ENCODE results near the gene B3GALT4.

Gene B3GALT4

DNA sequence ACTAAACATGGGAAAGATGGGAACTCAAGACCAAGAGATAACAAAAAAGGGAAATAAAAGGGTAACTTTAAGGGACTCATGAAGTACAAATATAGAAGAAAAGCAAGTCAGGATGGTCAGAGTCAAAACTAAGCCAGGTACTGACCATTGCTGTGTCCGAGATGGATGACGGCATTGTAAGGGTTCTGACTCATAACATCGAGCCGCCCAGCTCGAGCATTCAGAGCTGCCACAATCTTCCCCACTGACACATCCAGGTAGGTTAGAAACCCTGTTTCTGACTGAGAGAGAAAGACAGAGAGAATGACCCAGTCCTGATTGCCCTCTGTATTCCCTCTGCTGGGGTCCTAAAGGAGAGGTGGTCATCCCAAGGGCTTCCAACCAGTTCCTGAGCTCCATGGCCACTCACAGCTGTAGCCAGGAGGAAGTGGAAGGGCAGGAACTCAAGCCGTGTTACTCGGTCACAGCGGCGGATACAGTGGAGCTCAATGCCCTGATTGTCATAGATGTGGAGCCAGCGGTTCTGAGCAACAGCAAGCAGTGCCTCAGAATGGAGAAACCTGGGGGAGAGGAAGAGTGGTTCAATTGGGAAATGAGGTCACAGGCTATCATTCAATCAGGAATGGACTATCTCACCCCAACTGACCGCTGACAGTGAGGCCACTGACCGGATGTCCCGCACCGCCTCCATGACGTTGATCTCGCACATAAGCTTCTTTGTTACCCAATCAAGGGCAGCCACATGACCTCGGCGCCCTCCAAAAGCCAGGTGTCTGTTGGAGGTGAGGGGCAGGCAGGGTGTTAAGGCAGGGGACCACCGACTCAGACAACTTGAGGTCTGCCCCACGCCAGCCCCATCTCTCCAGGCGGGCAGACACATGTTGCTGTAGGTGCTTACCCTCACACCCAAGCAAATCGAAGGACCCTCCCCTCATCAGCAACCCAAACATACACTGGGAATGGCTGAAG lies 10.3 kb downstream of the B3GALT4 start:
- no peak for DNase-seq (ENCODE audit: low spot score)
- in situ Hi-C loops (cut with MboI; ENCODE audit: low pct_unique_long_range_greater_than_20kb, low sequenced_read_pairs, unreplicated experiment) = no loop called here

DNA sequence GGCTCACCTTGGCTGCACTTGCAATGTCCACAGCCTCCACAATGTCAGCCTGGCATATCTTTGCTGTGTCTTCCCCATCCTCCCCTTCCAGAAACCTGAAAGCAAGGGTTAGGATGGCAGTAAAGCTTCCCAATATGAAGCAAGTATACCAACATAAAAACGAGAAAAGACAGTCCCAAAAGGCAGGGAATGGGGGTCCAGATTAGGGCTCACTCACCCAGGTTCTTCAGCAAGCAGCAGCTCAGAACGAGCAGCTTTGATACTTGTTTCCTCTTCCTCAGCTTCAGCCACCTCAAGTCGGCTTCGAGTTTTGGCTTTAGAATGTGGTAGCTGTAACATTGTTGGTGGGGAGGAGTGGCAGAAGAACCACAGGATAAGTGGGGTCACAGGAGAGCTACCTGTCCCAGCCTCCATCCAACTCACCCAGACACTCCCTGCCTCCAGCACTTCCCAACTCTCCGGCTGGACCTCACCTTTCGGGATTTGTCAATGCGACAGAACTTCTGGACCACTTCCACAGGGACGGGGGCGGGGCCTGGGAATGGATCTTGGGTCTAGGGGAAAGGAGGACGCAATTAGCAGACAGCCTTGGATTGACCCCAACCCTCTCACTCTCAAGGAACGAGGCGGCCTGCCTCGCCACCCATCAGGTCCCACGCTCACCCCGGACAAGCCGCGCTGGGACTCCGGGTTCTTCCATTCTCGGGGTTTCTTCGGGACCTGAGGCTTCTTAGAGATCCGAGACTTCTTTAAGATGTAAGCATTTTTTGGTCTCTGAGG lies 11.4 kb downstream of the B3GALT4 start:
- in situ Hi-C loops (cut with MboI; ENCODE audit: low pct_unique_long_range_greater_than_20kb, low sequenced_read_pairs, unreplicated experiment) = no loop called here
- TF ChIP-seq CTCF (IDR thresholded peaks at IDR 0.05; ENCODE audit: extremely low read depth, insufficient read depth, missing control alignments) = no peak
- no peak for DNase-seq (ENCODE audit: low spot score)

More for the DNA sequence above, 10.3 kb downstream of the B3GALT4 start:
- no peak for TF ChIP-seq CTCF (IDR thresholded peaks at IDR 0.05; ENCODE audit: extremely low read depth, insufficient read depth, missing control alignments)

DNA sequence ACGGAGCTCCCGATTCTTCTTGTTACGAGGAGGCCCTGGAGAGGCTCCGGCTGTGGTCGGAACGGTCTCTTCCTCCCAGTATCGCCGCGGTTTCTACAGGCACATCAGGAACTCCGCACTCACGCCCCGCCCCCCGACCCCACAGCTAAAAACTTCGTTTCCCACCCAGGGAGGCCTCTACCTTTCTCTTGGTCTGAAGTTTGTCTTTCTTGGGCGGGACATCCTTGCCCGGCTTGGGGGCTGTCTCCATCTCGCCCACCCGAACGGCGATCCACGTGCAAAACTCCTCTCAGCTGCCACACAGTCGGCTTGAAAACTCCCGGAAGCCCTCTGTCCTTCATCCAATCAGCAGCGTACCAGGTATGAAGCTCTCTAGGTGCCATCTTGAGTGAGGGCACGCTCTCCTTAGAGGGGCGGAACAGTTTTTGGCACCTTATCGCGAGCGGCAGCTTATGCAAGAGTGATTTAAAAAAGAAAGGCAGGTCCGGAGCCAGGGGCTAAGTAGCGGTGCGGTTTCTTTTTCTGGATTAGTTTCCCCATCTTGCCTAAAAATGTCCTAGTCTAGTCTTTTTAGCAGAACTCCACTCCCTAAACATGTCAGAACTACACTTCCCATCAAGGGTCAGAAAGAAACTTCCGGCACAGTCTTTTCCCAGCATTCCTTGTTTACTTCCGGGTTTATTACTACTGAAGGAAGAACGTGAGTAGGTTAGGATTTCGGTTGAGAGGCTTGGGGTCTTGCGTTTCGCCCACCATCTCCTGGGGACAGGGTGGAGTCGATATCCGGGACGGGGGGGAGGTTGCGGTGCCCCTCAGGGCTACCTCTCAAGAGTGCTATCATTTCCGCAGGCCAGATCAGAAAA lies 12.2 kb downstream of the B3GALT4 start, which contains the start of the genes PFDN6 and WDR46:
Gene PFDN6, plus strand, starts transcription at position 681 of the 863 bp plus-strand sequence. CDS start 256 bp downstream, outside the sequence.
Gene WDR46, minus strand, starts transcription at position 319 of the 863 bp plus-strand sequence. Its CDS starts 69 bp downstream, at position 250.
- peak; percentile 94 for DNase-seq (ENCODE audit: low spot score)
- TF ChIP-seq CTCF (IDR thresholded peaks at IDR 0.05; ENCODE audit: extremely low read depth, insufficient read depth, missing control alignments) = no peak
- in situ Hi-C loops (cut with MboI; ENCODE audit: low pct_unique_long_range_greater_than_20kb, low sequenced_read_pairs, unreplicated experiment) = no loop called here

DNA sequence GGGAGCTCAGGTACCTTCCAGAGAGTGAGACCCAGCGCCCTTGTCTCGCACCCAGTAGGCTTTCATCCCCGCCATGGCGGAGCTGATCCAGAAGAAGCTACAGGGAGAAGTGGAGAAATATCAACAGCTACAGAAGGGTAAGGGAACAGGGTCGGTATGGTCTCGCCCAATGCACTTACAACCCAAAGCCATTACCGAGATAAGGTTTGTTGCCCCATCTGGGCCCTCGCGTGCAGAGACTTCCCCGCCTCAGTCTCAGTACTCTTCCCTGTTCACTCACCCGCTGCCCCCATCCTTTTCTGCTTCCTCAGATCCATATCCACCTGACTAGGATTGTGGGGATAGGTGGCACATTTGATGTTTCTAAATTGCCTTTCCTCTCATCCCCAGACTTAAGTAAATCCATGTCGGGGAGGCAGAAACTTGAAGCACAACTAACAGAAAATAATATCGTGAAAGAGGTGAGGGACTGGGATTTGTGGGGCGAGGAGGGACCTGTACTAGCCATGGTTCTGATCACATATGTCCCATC lies 12.9 kb downstream of the B3GALT4 start:
- DNase-seq (ENCODE audit: low spot score) = no peak
- in situ Hi-C loops (cut with MboI; ENCODE audit: low pct_unique_long_range_greater_than_20kb, low sequenced_read_pairs, unreplicated experiment) = no loop called here
- TF ChIP-seq CTCF (IDR thresholded peaks at IDR 0.05; ENCODE audit: extremely low read depth, insufficient read depth, missing control alignments) = no peak

DNA sequence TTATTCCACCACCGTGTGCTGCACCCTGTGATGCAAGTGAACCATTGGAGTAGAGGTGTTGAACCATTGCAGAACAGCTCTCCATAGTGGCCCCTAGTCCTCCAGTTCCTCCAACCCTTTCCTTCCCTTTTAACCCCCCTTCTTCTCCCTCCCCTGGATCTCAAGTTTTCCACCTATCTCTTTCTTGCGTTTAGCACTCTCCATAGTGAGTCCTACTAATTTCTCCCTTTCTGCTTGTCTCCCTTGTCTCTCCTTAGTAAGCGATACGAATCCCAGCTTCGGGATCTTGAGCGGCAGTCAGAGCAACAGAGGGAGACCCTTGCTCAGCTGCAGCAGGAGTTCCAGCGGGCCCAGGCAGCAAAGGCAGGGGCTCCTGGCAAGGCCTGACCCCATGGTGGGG lies 13.5 kb downstream of the B3GALT4 start:
- no peak for DNase-seq (ENCODE audit: low spot score)
- in situ Hi-C loops (cut with MboI; ENCODE audit: low pct_unique_long_range_greater_than_20kb, low sequenced_read_pairs, unreplicated experiment) = no loop called here
- no peak for TF ChIP-seq CTCF (IDR thresholded peaks at IDR 0.05; ENCODE audit: extremely low read depth, insufficient read depth, missing control alignments)

Measured in GM13977 (cell line).